HL-60 (cell line): Measurements from ENCODE around the gene CSF1R.

Source experiments
- DNase-seq, 2 experiments: peaks; one replicate each; pipeline ENCODE4 v3.0.0-alpha.2; 2010 to 2020; ENCODE audit warnings: low read depth in 1 of 2, low spot score in 1 of 2
- H3K27ac ChIP-seq: fragments of 250-450 bp; sonication (Bioruptor Pico); replicated peaks from 2 replicates; pipeline ENCODE4 v1.5.1; 2020; ENCODE audit warnings: mild to moderate bottlenecking, moderate library complexity
- H3K27me3 ChIP-seq: fragments of 250-450 bp; sonication (Bioruptor Pico); 2 replicates; pipeline ENCODE4 v1.5.1; 2021; ENCODE audit warnings: mild to moderate bottlenecking, moderate library complexity; ENCODE audit not compliant: insufficient read depth, poor library complexity, severe bottlenecking
- H3K4me3 ChIP-seq: replicated peaks from 2 replicates; pipeline ENCODE4 v1.5.1; 2011; ENCODE audit warnings: mild to moderate bottlenecking, control low read depth, low read length; ENCODE audit not compliant: insufficient read depth
- GABPA ChIP-seq: IDR thresholded peaks from 2 replicates; pipeline ENCODE4 v1.6.1; 2012; ENCODE audit warnings: low read depth
- POLR2AphosphoS5 ChIP-seq: IDR thresholded peaks from 2 replicates; pipeline ENCODE4 v1.6.1; 2012; ENCODE audit warnings: low read depth
- REST ChIP-seq: IDR thresholded peaks from 2 replicates; pipeline ENCODE4 v1.6.1; 2012; ENCODE audit warnings: low read depth; ENCODE audit not compliant: insufficient replicate concordance
- SPI1 ChIP-seq: IDR thresholded peaks from 2 replicates; pipeline ENCODE4 v1.6.1; 2012; ENCODE audit warnings: low read depth, mild to moderate bottlenecking, borderline replicate concordance
- TF ChIP-seq, protein P1 (sequence below): IDR thresholded peaks from one replicate; pipeline ENCODE4 v1.5.1; 2011; ENCODE audit warnings: low read length, control low read depth, inconsistent platforms; ENCODE audit not compliant: insufficient read depth

CSF1R gene

GRCh38 chr5:150059623-150060022, 26.7 kb downstream of the CSF1R start:
- TF ChIP-seq SPI1 (no peak), POLR2AphosphoS5 (no peak), REST (no peak), GABPA (no peak)
- TF ChIP-seq, protein P1, sequence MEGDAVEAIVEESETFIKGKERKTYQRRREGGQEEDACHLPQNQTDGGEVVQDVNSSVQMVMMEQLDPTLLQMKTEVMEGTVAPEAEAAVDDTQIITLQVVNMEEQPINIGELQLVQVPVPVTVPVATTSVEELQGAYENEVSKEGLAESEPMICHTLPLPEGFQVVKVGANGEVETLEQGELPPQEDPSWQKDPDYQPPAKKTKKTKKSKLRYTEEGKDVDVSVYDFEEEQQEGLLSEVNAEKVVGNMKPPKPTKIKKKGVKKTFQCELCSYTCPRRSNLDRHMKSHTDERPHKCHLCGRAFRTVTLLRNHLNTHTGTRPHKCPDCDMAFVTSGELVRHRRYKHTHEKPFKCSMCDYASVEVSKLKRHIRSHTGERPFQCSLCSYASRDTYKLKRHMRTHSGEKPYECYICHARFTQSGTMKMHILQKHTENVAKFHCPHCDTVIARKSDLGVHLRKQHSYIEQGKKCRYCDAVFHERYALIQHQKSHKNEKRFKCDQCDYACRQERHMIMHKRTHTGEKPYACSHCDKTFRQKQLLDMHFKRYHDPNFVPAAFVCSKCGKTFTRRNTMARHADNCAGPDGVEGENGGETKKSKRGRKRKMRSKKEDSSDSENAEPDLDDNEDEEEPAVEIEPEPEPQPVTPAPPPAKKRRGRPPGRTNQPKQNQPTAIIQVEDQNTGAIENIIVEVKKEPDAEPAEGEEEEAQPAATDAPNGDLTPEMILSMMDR = no peak
- Histone ChIP-seq H3K27me3 (no peaks in the 10 kb centered on the region), H3K27ac (no peak overlapping the region), H3K4me3 (no peak overlapping the region)
- no peak for DNase-seq

DNA sequence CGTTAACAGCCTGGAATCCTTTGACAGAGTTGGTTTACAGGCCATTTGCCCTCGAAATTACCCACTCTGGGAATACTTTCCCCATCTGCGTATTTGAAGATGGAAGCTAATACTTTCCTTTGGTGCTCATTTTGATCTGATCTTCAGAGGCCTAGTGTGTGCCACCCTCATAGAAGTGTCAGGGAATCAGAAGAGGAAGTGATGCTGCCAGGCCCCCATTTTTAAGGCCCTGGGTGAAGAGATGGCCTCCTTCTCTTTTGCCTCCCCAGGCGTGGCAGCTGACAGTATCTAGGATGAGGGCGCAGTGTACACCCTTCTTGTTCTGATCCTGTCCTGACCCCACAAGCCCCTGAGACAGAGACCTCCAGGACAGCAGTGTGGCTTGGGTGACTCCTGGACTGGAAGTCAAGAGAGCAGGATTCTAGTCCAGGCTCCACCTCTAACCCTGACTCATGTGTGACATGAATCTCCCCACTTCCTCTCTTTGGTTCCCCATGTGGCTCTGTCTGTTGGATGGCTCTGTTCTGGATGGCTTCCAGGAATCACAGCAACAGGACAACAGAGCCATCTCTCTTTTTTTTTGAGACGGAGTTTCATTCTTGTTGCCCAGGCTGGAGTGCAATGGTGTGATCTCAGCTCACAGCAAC, 27.8 kb downstream of the CSF1R start:
- Histone ChIP-seq H3K27ac (peak overlapping the region; percentile 40), H3K4me3 (no peak overlapping the region), H3K27me3 (no peaks in the 10 kb centered on the region)
- TF ChIP-seq GABPA (no peak), SPI1 (peak; percentile 93), POLR2AphosphoS5 (peak; percentile 64)
- TF ChIP-seq, protein P1 = no peak
- peak; percentile 84 to 89 for DNase-seq

DNA sequence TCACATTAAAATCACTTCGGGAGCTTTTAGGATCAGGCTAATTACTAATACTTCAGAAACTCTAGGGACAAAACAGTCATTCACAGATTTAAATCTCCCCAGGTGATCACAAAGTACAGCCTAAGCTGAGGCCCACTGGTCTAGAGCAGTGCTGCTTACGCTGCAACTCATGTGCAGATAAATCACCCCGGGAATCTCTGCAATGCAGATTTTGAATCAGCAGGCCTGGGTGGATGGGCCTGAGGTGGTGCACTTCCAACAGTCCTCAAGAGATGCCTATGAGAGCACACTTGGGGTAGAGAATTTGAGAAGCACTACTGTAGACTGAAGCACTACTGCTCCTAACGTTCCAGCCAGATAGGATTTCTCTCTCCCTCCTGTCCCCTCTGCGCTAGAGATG, 28.4 kb downstream of the CSF1R start:
- TF ChIP-seq REST = no peak
- TF ChIP-seq POLR2AphosphoS5 = no peak
- TF ChIP-seq GABPA = no peak
- TF ChIP-seq, protein P1 = no peak
- no peak for TF ChIP-seq SPI1
- Histone ChIP-seq H3K27me3 (no peaks in the 10 kb centered on the region), H3K27ac (peak overlapping the region; percentile 40; the same call in 1 of the 2 replicates), H3K4me3 (no peak overlapping the region)
- DNase-seq = no peak

DNA sequence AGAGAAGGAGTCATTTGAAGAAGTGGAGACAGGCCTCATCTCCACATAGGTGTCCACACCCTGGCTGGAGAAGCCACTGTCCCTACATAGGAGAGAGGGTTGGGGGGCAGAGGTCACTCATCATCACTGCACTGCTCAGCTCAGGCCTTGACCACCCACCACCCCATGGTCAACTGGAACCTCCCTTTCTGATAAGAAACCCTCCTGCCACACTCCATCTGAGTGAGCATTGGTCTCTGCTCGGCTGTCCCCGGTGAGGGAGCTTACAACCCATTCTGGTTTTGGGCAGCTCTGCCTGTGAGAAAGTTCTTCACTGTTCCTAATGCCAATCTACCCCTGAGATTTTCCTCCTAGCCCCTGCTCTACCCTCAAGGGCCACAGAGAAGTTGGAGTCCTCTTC, 28.8 kb downstream of the CSF1R start:
- no peaks in the 10 kb centered on the region for H3K27me3 ChIP-seq
- TF ChIP-seq SPI1 (no peak), REST (no peak), GABPA (no peak), POLR2AphosphoS5 (no peak)
- TF ChIP-seq, protein P1 = no peak
- no peak overlapping the region for H3K27ac ChIP-seq
- H3K4me3 ChIP-seq = no peak overlapping the region
- DNase-seq = no peak
